Measurements from ENCODE around the gene PYY.
"Not testable (repeated sequence)": the region's sequence is repeated elsewhere in the genome, so short reads cannot be mapped to it uniquely, and the experiment has no call there.

Gene PYY

GRCh38 chr17:43939886-43940285, 13.9 kb downstream of the PYY start:
- H3K4me1 ChIP-seq (ENCODE audit: control insufficient read depth, insufficient read depth, low read depth, low read length) = peaks cover 13% of the 10 kb centered on the region
- no peak for DNase-seq
- no peak overlapping the region for H2BK15ac ChIP-seq (ENCODE audit: low read depth, poor library complexity, severe bottlenecking)
- no peak overlapping the region for H3K4me2 ChIP-seq (ENCODE audit: low read length, poor library complexity, severe bottlenecking)
- no peak overlapping the region for H4K8ac ChIP-seq (ENCODE audit: low read length)
- peaks cover 17 to 22% of the 10 kb centered on the region in 2 experiments for H3K27me3 ChIP-seq (ENCODE audit: control insufficient read depth in 1 of 2, insufficient read depth in 1 of 2, low read length in 2 of 2)
- H2BK5ac ChIP-seq (ENCODE audit: low read depth, low read length, poor library complexity, severe bottlenecking) = no peak overlapping the region
- H3K27ac ChIP-seq (ENCODE audit: low read length, poor library complexity, severe bottlenecking) = no peak overlapping the region
- H2BK12ac ChIP-seq (ENCODE audit: low read length in 2 of 2) = no peak overlapping the region
- H3K23ac ChIP-seq (ENCODE audit: low read length in 2 of 2) = no peak overlapping the region
- H2BK120ac ChIP-seq (ENCODE audit: low read depth, low read length) = no peak overlapping the region
- no peak overlapping the region for H3K18ac ChIP-seq (ENCODE audit: low read depth in 1 of 2, low read length in 2 of 2)
- WGBS = 96% methylated on average over 5 of the region's 5 CpGs
- no peak overlapping the region for H3K4ac ChIP-seq (ENCODE audit: low read depth in 1 of 2, low read length in 2 of 2)
- H3K9me3 ChIP-seq (ENCODE audit: control insufficient read depth, low read length) = no peaks in the 10 kb centered on the region
- H2AK5ac ChIP-seq (ENCODE audit: low read length, severe bottlenecking) = no peak overlapping the region
- H4K91ac ChIP-seq (ENCODE audit: low read length) = no peak overlapping the region
- H3K9ac ChIP-seq (ENCODE audit: low read length) = no peak overlapping the region
- no peak overlapping the region for H2AFZ ChIP-seq (ENCODE audit: low read depth, low read length)
- no peak overlapping the region for H3K14ac ChIP-seq (ENCODE audit: low read length in 2 of 2)
- H3K79me1 ChIP-seq (replicated peaks; ENCODE audit: low read length, poor library complexity, severe bottlenecking) = no peaks in the 10 kb centered on the region
- no peak overlapping the region for H3K4me3 ChIP-seq (ENCODE audit: insufficient read depth in 1 of 2, low read depth in 1 of 2, low read length in 2 of 2)
- H3K36me3 ChIP-seq (ENCODE audit: control insufficient read depth in 1 of 2, insufficient read depth in 2 of 2, low read depth in 1 of 2, low read length in 2 of 2) = no peaks in the 10 kb centered on the region

- H3K23ac ChIP-seq (ENCODE audit: low read length in 2 of 2); H2BK5ac ChIP-seq (ENCODE audit: low read depth, low read length, poor library complexity, severe bottlenecking); H3K4me2 ChIP-seq (ENCODE audit: low read length, poor library complexity, severe bottlenecking); H2AK5ac ChIP-seq (ENCODE audit: low read length, severe bottlenecking); H4K8ac ChIP-seq (ENCODE audit: low read length); H4K91ac ChIP-seq (ENCODE audit: low read length); H2AFZ ChIP-seq (ENCODE audit: low read depth, low read length); H3K4ac ChIP-seq (ENCODE audit: low read depth in 1 of 2, low read length in 2 of 2); H3K36me3 ChIP-seq (ENCODE audit: control insufficient read depth in 1 of 2, insufficient read depth in 2 of 2, low read depth in 1 of 2, low read length in 2 of 2); H3K9ac ChIP-seq (ENCODE audit: low read length); DNase-seq; H3K18ac ChIP-seq (ENCODE audit: low read depth in 1 of 2, low read length in 2 of 2); H2BK120ac ChIP-seq (ENCODE audit: low read depth, low read length); H3K9me3 ChIP-seq (ENCODE audit: control insufficient read depth, low read length); H2BK15ac ChIP-seq (ENCODE audit: low read depth, poor library complexity, severe bottlenecking); H3K4me3 ChIP-seq (ENCODE audit: insufficient read depth in 1 of 2, low read depth in 1 of 2, low read length in 2 of 2); H3K79me1 ChIP-seq (replicated peaks; ENCODE audit: low read length, poor library complexity, severe bottlenecking); H3K14ac ChIP-seq (ENCODE audit: low read length in 2 of 2); H3K27ac ChIP-seq (ENCODE audit: low read length, poor library complexity, severe bottlenecking); H2BK12ac ChIP-seq (ENCODE audit: low read length in 2 of 2): not testable (repeated sequence)
- peaks cover 17 to 22% of the 10 kb centered on the region in 2 experiments for H3K27me3 ChIP-seq (ENCODE audit: control insufficient read depth in 1 of 2, insufficient read depth in 1 of 2, low read length in 2 of 2)
- peaks cover 13% of the 10 kb centered on the region for H3K4me1 ChIP-seq (ENCODE audit: control insufficient read depth, insufficient read depth, low read depth, low read length)
- 95% methylated on average over 3 of the region's 3 CpGs for WGBS
These were observed 14.3 kb downstream of the PYY start for GRCh38 chr17:43939452-43939851.

GRCh38 chr17:43938838-43939182, 14.9 kb downstream of the PYY start:
- Histone ChIP-seq H3K4ac (ENCODE audit: low read depth in 1 of 2, low read length in 2 of 2) (no peak overlapping the region), H3K27ac (ENCODE audit: low read length, poor library complexity, severe bottlenecking) (no peak overlapping the region), H3K9me3 (ENCODE audit: control insufficient read depth, low read length) (no peaks in the 10 kb centered on the region), H3K18ac (ENCODE audit: low read depth in 1 of 2, low read length in 2 of 2) (no peak overlapping the region), H2BK5ac (ENCODE audit: low read depth, low read length, poor library complexity, severe bottlenecking) (no peak overlapping the region), H2AK5ac (ENCODE audit: low read length, severe bottlenecking) (no peak overlapping the region), H2BK12ac (ENCODE audit: low read length in 2 of 2) (no peak overlapping the region), H2BK15ac (ENCODE audit: low read depth, poor library complexity, severe bottlenecking) (no peak overlapping the region), H4K8ac (ENCODE audit: low read length) (no peak overlapping the region), H3K4me1 (ENCODE audit: control insufficient read depth, insufficient read depth, low read depth, low read length) (peaks cover 13% of the 10 kb centered on the region), H3K9ac (ENCODE audit: low read length) (no peak overlapping the region), H2BK120ac (ENCODE audit: low read depth, low read length) (no peak overlapping the region), H2AFZ (ENCODE audit: low read depth, low read length) (no peak overlapping the region), H3K4me2 (ENCODE audit: low read length, poor library complexity, severe bottlenecking) (no peak overlapping the region), H3K27me3 (ENCODE audit: control insufficient read depth in 1 of 2, insufficient read depth in 1 of 2, low read length in 2 of 2) (peaks cover 17 to 22% of the 10 kb centered on the region in 2 experiments), H3K4me3 (ENCODE audit: insufficient read depth in 1 of 2, low read depth in 1 of 2, low read length in 2 of 2) (no peak overlapping the region), H3K36me3 (ENCODE audit: control insufficient read depth in 1 of 2, insufficient read depth in 2 of 2, low read depth in 1 of 2, low read length in 2 of 2) (no peaks in the 10 kb centered on the region), H3K23ac (ENCODE audit: low read length in 2 of 2) (no peak overlapping the region), H3K14ac (ENCODE audit: low read length in 2 of 2) (no peak overlapping the region), H4K91ac (ENCODE audit: low read length) (no peak overlapping the region), H3K79me1 (replicated peaks; ENCODE audit: low read length, poor library complexity, severe bottlenecking) (no peaks in the 10 kb centered on the region)
- 88% methylated on average over 4 of the region's 6 CpGs for WGBS
- no peak for DNase-seq

- Histone ChIP-seq H3K4ac (ENCODE audit: low read depth in 1 of 2, low read length in 2 of 2) (no peak overlapping the region), H2BK5ac (ENCODE audit: low read depth, low read length, poor library complexity, severe bottlenecking) (no peak overlapping the region), H2BK120ac (ENCODE audit: low read depth, low read length) (no peak overlapping the region), H3K4me2 (ENCODE audit: low read length, poor library complexity, severe bottlenecking) (no peak overlapping the region), H3K14ac (ENCODE audit: low read length in 2 of 2) (no peak overlapping the region), H2BK12ac (ENCODE audit: low read length in 2 of 2) (no peak overlapping the region), H4K8ac (ENCODE audit: low read length) (no peak overlapping the region), H3K27me3 (ENCODE audit: control insufficient read depth in 1 of 2, insufficient read depth in 1 of 2, low read length in 2 of 2) (peaks cover 14 to 26% of the 10 kb centered on the region in 2 experiments), H2BK15ac (ENCODE audit: low read depth, poor library complexity, severe bottlenecking) (no peak overlapping the region), H3K9ac (ENCODE audit: low read length) (no peak overlapping the region), H3K18ac (ENCODE audit: low read depth in 1 of 2, low read length in 2 of 2) (no peak overlapping the region), H2AFZ (ENCODE audit: low read depth, low read length) (no peak overlapping the region), H3K27ac (ENCODE audit: low read length, poor library complexity, severe bottlenecking) (no peak overlapping the region), H4K91ac (ENCODE audit: low read length) (no peak overlapping the region), H3K4me1 (ENCODE audit: control insufficient read depth, insufficient read depth, low read depth, low read length) (peaks cover 13% of the 10 kb centered on the region), H3K79me1 (replicated peaks; ENCODE audit: low read length, poor library complexity, severe bottlenecking) (no peaks in the 10 kb centered on the region), H3K23ac (ENCODE audit: low read length in 2 of 2) (no peak overlapping the region), H2AK5ac (ENCODE audit: low read length, severe bottlenecking) (no peak overlapping the region), H3K4me3 (ENCODE audit: insufficient read depth in 1 of 2, low read depth in 1 of 2, low read length in 2 of 2) (no peak overlapping the region), H3K36me3 (ENCODE audit: control insufficient read depth in 1 of 2, insufficient read depth in 2 of 2, low read depth in 1 of 2, low read length in 2 of 2) (no peaks in the 10 kb centered on the region), H3K9me3 (ENCODE audit: control insufficient read depth, low read length) (no peaks in the 10 kb centered on the region)
- WGBS = 73% methylated on average over 3 of the region's 3 CpGs
- no peak for DNase-seq
These were observed 17.3 kb downstream of the PYY start for GRCh38 chr17:43936434-43936833.
